Gastroesophageal sphincter (tissue), 4 donors: ENCODE measurements around the gene GDF11. TPM values are rescaled to one million over a fixed set of nuclear protein-coding genes. Genes with fewer than 3 reads are reported as not detected.

Source experiments
- ATAC-seq: fragments of 150-250 bp; one replicate; pipeline ENCODE4 v1.9.1; 2016; ENCODE audit warnings: mild to moderate bottlenecking, moderate library complexity
- H3K27ac ChIP-seq, 4 donors: fragments of 200-600 bp; sonication (generic) in 3 of 4; 1 replicate in 3 of 4; 2 replicates in 1 of 4; pipeline ENCODE4 v1.5.1; 2016 to 2019
- H3K27me3 ChIP-seq: fragments of 200-600 bp; sonication (generic); one replicate; pipeline ENCODE4 v1.5.1; 2019
- H3K36me3 ChIP-seq, 2 donors: fragments of 200-600 bp; sonication (generic); one replicate each; pipeline ENCODE4 v1.5.1; 2019; ENCODE audit warnings: control low read depth in 1 of 2
- H3K4me1 ChIP-seq, 3 donors: fragments of 200-600 bp; sonication (generic); 1 replicate in 2 of 3; 2 replicates in 1 of 3; pipeline ENCODE4 v1.5.1; 2016 to 2019; ENCODE audit warnings: control low read depth in 2 of 3
- H3K4me3 ChIP-seq, 2 donors: fragments of 200-600 bp; sonication (generic); one replicate each; pipeline ENCODE4 v1.5.1; 2019; ENCODE audit warnings: mild to moderate bottlenecking in 1 of 2, moderate library complexity in 1 of 2
- H3K9me3 ChIP-seq, 3 donors: fragments of 200-600 bp; sonication (generic); one replicate each; pipeline ENCODE4 v1.5.1; 2017 to 2019; ENCODE audit warnings: control low read depth in 2 of 3
- CTCF ChIP-seq, 4 experiments: fragments of 200-600 bp in 2 of 4; fragments of 450-650 bp in 2 of 4; sonication (generic) in 1 of 4; IDR thresholded peaks; one replicate each; pipeline ENCODE4 v1.5.1; 2017 to 2019; ENCODE audit warnings: antibody characterized with exemption in 4 of 4, mild to moderate bottlenecking in 2 of 4, moderate library complexity in 2 of 4
- EP300 ChIP-seq: sonication (generic); formaldehyde crosslinking; IDR thresholded peaks from one replicate; pipeline ENCODE4 v1.6.1; 2017; ENCODE audit warnings: antibody characterized with exemption, mild to moderate bottlenecking
- POLR2A ChIP-seq, 2 donors: fragments of 450-650 bp; IDR thresholded peaks; one replicate each; pipeline ENCODE4 v1.6.1; 2017; ENCODE audit warnings: antibody characterized with exemption in 2 of 2, mild to moderate bottlenecking in 2 of 2, moderate library complexity in 1 of 2
- POLR2AphosphoS5 ChIP-seq: sonication (generic); formaldehyde crosslinking; IDR thresholded peaks from one replicate; pipeline ENCODE4 v1.6.1; 2017; ENCODE audit warnings: antibody characterized with exemption
- WGBS, 2 donors: methylation state at CpG; one replicate each; pipeline ENCODE4 v1.1.5; 2018; ENCODE audit warnings: low coverage in 1 of 2; 5-methylcytosine and 5-hydroxymethylcytosine counted together
- small RNA-seq, 4 donors: library from RNA; depleted of rRNA; stranded (forward); fragments of <200 nt; gene quantifications; one replicate each; pipeline ENCODE3, GENCODE V24; 2016
- total RNA-seq, 4 donors: library from RNA; depleted of rRNA; stranded (reverse); fragments of >200 nt; gene quantifications; one replicate each; pipeline ENCODE4 v1.1.0, GENCODE V29; 2016

The GDF11 gene
- total RNA-seq, 4 donors from 2014 or later = 2.8 to 9.8 (median 3.6) TPM

GRCh38 chr12:55789171-55789570, 46.2 kb downstream of the GDF11 start:
- H3K36me3 ChIP-seq = peaks cover 3 to 99% of the 10 kb centered on the region in 2 donors
- 90 to 94% methylated on average over 2 of the region's 2 CpGs for WGBS, 2 donors

DNA sequence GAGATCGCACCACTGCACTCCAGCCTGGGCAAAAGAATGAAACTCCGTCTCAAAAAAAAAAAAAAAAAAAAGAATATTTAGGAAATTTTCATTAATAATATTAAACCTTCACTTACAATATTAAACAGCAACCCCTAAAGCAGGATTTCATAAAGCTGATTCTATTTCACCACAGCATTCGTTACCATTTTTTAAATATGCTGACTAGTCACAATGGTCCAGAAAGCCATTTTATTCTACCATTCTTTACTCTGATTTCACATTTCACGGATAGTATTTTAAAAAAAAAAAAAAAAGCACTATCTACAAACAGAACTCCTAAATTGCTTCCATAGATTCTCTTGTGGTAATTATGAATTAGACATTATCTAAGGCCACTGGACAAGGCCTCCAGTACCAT, 47.0 kb downstream of the GDF11 start:
- WGBS, 2 donors = 92 to 93% methylated on average over 3 to 4 of the region's 4 CpGs
- Histone ChIP-seq H3K27ac (no peak overlapping the region), H3K27me3 (no peaks in the 10 kb centered on the region), H3K4me1 (no peaks in the 10 kb centered on the region), H3K4me3 (no peak overlapping the region), H3K36me3 (peaks cover 3 to 99% of the 10 kb centered on the region in 2 donors), H3K9me3 (no peaks in the 10 kb centered on the region)
- TF ChIP-seq POLR2AphosphoS5 = no peak
- no peak for TF ChIP-seq CTCF (IDR thresholded peaks at IDR 0.05)
- TF ChIP-seq EP300 = no peak
- TF ChIP-seq POLR2A (IDR thresholded peaks at IDR 0.05) = no peak
- ATAC-seq = no peak

More at GRCh38 chr12:55789171-55789570, 46.2 kb downstream of the GDF11 start:
- no peaks in the 10 kb centered on the region for H3K9me3 ChIP-seq
- no peaks in the 10 kb centered on the region for H3K27me3 ChIP-seq
- no peaks in the 10 kb centered on the region for H3K4me1 ChIP-seq
- H3K27ac ChIP-seq = no peak overlapping the region
- H3K4me3 ChIP-seq = no peak overlapping the region
- ATAC-seq = no peak
- no peak for TF ChIP-seq POLR2A (IDR thresholded peaks at IDR 0.05)
- no peak for TF ChIP-seq POLR2AphosphoS5
- TF ChIP-seq EP300 = no peak
- no peak for TF ChIP-seq CTCF (IDR thresholded peaks at IDR 0.05)

DNA sequence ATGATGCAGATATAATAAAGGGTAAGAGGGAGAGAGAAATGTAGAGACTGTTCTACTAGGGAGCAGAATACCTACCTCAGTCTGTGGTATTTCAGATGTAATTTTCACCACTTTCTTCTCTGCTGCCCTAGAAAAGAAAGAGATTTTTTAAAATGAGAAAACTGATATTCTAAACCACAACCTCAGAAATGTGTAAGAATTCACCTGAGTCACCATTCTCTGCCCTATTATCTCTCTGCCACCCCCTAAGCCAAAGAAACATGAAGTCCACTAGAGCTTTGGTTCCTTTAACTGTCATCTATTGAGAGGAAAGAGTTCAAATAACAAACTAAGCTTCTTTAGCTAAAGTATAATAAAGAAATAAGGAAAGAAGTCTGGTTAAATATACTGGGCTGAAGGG, 53.0 kb downstream of the GDF11 start:
- Histone ChIP-seq H3K4me1 (peaks cover 0 to 8% (median 0%) of the 10 kb centered on the region in 3 donors), H3K36me3 (peaks cover 3 to 91% of the 10 kb centered on the region in 2 donors), H3K9me3 (no peaks in the 10 kb centered on the region), H3K27me3 (no peaks in the 10 kb centered on the region), H3K4me3 (no peak overlapping the region), H3K27ac (no peak overlapping the region)
- no peak for ATAC-seq
- TF ChIP-seq EP300 = no peak
- TF ChIP-seq POLR2A (IDR thresholded peaks at IDR 0.05) = no peak
- no peak for TF ChIP-seq POLR2AphosphoS5
- TF ChIP-seq CTCF (IDR thresholded peaks at IDR 0.05) = no peak

- no peak for TF ChIP-seq POLR2AphosphoS5
- peak in 3 of 4 experiments; percentile 36 to 46 (median 39) for TF ChIP-seq CTCF (IDR thresholded peaks at IDR 0.05)
- 34 to 44% methylated on average over 5 of the region's 5 CpGs for WGBS, 2 donors
- H3K4me3 ChIP-seq = no peak overlapping the region
- H3K27ac ChIP-seq = no peak overlapping the region
- peaks cover 0 to 8% (median 0%) of the 10 kb centered on the region in 3 donors for H3K4me1 ChIP-seq
- peaks cover 3 to 92% of the 10 kb centered on the region in 2 donors for H3K36me3 ChIP-seq
- H3K27me3 ChIP-seq = no peaks in the 10 kb centered on the region
- no peak for ATAC-seq
- H3K9me3 ChIP-seq = no peaks in the 10 kb centered on the region
Observed at GRCh38 chr12:55797068-55797467, 54.1 kb downstream of the GDF11 start.

GRCh38 chr12:55797550-55797949, 54.6 kb downstream of the GDF11 start:
- no peak overlapping the region for H3K4me3 ChIP-seq
- no peaks in the 10 kb centered on the region for H3K9me3 ChIP-seq
- H3K36me3 ChIP-seq = peaks cover 3 to 90% of the 10 kb centered on the region in 2 donors
- H3K27ac ChIP-seq = no peak overlapping the region
- no peaks in the 10 kb centered on the region for H3K27me3 ChIP-seq
- peaks cover 0 to 8% (median 0%) of the 10 kb centered on the region in 3 donors for H3K4me1 ChIP-seq
- TF ChIP-seq EP300 (no peak), CTCF (IDR thresholded peaks at IDR 0.05) (no peak), POLR2AphosphoS5 (no peak), POLR2A (IDR thresholded peaks at IDR 0.05) (no peak)
- WGBS, 2 donors = 72 to 74% methylated on average over 4 of the region's 4 CpGs
- ATAC-seq = no peak

Small RNAs within 50 kb of the gene (small RNA-seq; reads per million reads assigned to genes)
- gene AC009779.1 (0 reads per million in 4 donors), gene RF00017 (0 reads per million in 4 donors)

Other genes starting within 250 kb of the GDF11 start
- not detected for gene OR6C4, start 193.5 kb upstream of the GDF11 start, total RNA-seq
- gene OR2AP1, start 170.7 kb upstream of the GDF11 start, total RNA-seq = not detected
- not detected for gene OR10P1, start 106.2 kb upstream of the GDF11 start, total RNA-seq
- gene ITGA7, start 35.2 kb upstream of the GDF11 start, total RNA-seq = 100 to 1,000 TPM; 143 to 260 (median 182) TPM
- gene BLOC1S1, start 27.1 kb upstream of the GDF11 start, total RNA-seq = 100 to 1,000 TPM; 187 to 214 (median 196) TPM
- gene RDH5, start 22.7 kb upstream of the GDF11 start, total RNA-seq = 10 to 100 TPM; 18.0 to 57.0 (median 31.9) TPM
- gene CD63, start 14.1 kb upstream of the GDF11 start, total RNA-seq = 100 to 1,000 TPM; 500 to 856 (median 792) TPM
- gene SARNP, start 74.6 kb downstream of the GDF11 start, total RNA-seq = 10 to 100 TPM; 50.3 to 90.5 (median 63.3) TPM
- 10 to 100 TPM in 3 of 4 donors, 1 to 10 TPM in 1; 9.2 to 13.1 (median 11.9) TPM for gene ORMDL2, start 74.9 kb downstream of the GDF11 start, total RNA-seq
- gene DNAJC14, start 86.5 kb downstream of the GDF11 start, total RNA-seq = 10 to 100 TPM; 16.8 to 38.8 (median 29.0) TPM
- gene MMP19, start 99.8 kb downstream of the GDF11 start, total RNA-seq = 10 to 100 TPM in 1 of 4 donors, 1 to 10 TPM in 3; 1.4 to 29.5 (median 7.2) TPM
- 10 to 100 TPM; 20.8 to 30.2 (median 26.8) TPM for gene PYM1, start 184.8 kb downstream of the GDF11 start, total RNA-seq
- gene DGKA, start 188.0 kb downstream of the GDF11 start, total RNA-seq = 10 to 100 TPM; 21.9 to 80.3 (median 37.4) TPM
- gene PMEL, start 222.9 kb downstream of the GDF11 start, total RNA-seq = 1 to 10 TPM in 1 of 4 donors, under 1 TPM in 2, not detected in 1; 0.20 to 4.7 (median 0.67) TPM
- 10 to 100 TPM; 22.1 to 54.4 (median 31.2) TPM for gene CDK2, start 223.7 kb downstream of the GDF11 start, total RNA-seq
- gene RAB5B, start 231.0 kb downstream of the GDF11 start, total RNA-seq = 100 to 1,000 TPM; 113 to 169 (median 142) TPM